Nucleus accumbens (tissue), 56 donors: ENCODE results near the gene PLA2G4E.

Experiments used
- DNase-seq, 56 donors: peaks; one replicate each; lab custom pipeline; 2025; lab: John Stamatoyannopoulos, UW

PLA2G4E gene

GRCh38 chr15:41943543-41944312, 77.1 kb downstream of the PLA2G4E start:
- no peak for DNase-seq

- DNase-seq: no peak
Measured at GRCh38 chr15:41942886-41943285, 78.0 kb downstream of the PLA2G4E start.

- no peak for DNase-seq
Measured at GRCh38 chr15:41941644-41942415, 79.0 kb downstream of the PLA2G4E start.

- DNase-seq: no peak
Measured at GRCh38 chr15:41940441-41940857, 80.4 kb downstream of the PLA2G4E start.

GRCh38 chr15:41939986-41940385, 80.9 kb downstream of the PLA2G4E start:
- no peak for DNase-seq

GRCh38 chr15:41937568-41937923, 83.3 kb downstream of the PLA2G4E start:
- DNase-seq: no peak

- peak in 15 of 56 donors; percentile 6 to 34 (median 15) for DNase-seq
Measured at GRCh38 chr15:41936649-41937567, 83.9 kb downstream of the PLA2G4E start.

GRCh38 chr15:41936155-41936554, 84.7 kb downstream of the PLA2G4E start:
- no peak for DNase-seq

- DNase-seq: no peak
Measured at GRCh38 chr15:41935566-41936020, 85.2 kb downstream of the PLA2G4E start.

- no peak for DNase-seq
Measured at GRCh38 chr15:41934843-41935242, 86.0 kb downstream of the PLA2G4E start.

GRCh38 chr15:41933771-41934170, 87.1 kb downstream of the PLA2G4E start:
- DNase-seq: no peak

GRCh38 chr15:41933326-41933725, 87.5 kb downstream of the PLA2G4E start:
- DNase-seq: no peak

- no peak for DNase-seq
Measured at GRCh38 chr15:41932511-41933289, 88.1 kb downstream of the PLA2G4E start.

- no peak for DNase-seq
Measured at GRCh38 chr15:41932101-41932500, 88.7 kb downstream of the PLA2G4E start.
